Dedifferentiated amniotic fluid mesenchymal stem cell (primary cell): ENCODE data around the gene PKP3.
"Not testable (repeated sequence)": the region's sequence is repeated elsewhere in the genome, so short reads cannot be mapped to it uniquely, and the experiment has no call there.

ENCODE experiments used
- DNase-seq: peaks from one replicate; pipeline ENCODE4 v3.0.0-alpha.2; 2016; ENCODE audit errors: extremely low spot score

The PKP3 gene

DNA sequence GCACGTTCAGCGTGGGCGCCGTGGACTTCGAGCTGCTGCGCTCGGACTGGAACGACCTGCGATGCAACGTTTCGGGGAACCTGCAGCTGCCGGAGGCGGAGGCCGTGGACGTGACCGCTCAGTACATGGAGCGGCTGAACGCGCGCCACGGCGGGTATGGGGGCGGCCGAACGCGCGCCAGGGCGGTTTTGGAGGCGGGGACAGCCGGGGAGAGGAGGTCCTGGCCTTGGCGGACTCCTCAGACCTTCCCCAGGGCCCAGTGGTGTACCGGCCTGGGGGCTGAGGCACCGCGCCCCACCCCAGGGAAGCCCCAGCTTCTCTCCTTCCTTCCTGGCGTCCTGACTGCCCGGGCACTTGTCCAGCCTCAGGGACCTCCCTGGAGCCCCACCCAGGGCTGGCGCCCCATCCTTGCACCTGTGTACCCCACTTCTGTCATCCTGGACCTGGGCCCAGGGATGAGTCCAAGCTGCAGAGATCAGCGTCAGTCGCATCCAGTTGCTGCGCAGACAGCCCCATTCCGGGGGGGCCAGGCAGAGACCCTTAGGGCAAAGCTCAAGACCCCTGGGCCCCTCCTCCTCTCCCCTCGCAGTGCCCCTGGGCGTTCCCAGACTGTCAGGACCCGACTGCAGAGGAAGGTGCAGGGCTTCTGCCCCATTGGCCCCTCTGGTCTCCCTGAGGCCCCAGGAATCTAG, 16.7 kb upstream of the PKP3 start:
- DNase-seq, result no peak

DNA sequence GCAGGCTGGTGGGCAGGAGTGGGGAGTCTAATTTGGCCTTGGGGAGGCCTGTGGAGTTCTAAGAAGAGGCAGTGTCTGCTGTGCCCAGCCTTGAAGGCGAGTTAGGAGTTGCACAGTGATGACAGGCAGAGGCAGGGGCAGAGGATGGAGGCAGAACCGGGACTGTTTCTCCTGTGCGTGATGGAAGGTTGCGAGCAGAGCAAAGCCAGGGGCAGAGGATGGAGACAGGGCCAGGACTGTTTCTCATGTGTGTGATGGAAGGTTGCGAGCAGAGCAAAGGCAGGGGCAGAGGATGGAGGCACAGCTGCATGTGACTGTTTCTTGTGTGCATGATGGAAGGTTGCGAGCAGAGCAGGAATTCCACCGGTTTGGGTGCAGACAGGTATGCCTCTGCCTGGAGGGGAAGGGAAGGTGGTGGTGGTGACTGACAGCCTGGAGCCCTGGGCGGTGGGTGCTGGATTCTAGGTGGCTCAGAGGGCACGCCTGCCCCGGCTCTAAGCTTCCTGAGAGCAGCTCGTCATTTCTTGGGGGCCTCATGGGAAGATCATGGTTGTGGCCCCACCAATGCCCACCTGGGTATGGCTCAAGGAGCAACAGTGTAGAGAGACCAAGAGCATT, 16.0 kb upstream of the PKP3 start:
- no peak for DNase-seq

DNA sequence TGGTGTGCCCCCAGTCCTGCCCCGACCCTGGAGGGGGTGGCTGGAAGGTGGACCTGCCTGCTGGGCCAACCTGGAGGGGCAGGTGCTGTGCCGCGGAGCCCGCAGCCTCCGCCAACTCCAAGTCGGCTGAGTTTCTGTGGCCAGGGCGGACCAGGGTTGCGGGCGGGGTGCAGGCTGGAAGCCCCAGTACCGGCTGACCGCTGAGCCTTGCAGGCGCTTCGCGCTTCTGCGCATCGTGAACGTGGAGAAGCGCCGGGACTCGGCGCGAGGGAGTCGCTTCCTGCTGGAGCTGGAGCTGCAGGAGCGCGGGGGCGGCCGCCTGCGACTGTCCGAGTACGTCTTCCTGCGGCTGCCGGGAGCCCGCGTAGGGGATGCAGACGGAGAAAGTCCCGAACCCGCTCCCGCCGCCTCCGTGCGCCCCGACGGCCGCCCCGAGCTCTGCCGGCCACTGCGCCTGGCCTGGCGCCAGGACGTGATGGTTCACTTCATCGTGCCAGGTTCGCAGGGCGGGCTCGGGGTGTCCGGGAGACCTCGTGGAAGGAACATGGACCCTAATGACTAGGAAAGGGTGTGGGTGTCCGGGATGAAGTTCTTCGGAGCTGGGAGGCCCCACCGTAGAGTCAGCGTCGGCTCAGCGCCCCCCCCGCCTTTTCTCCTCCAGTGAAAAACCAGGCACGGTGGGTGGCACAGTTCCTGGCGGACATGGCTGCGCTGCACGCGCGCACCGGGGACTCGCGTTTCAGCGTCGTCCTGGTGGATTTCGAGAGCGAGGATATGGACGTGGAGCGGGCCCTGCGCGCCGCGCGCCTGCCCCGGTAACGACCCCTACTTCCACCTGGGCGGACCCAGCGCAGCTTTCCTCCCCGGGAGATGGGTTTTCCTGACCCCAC, 14.6 kb upstream of the PKP3 start:
- no peak for DNase-seq

DNA sequence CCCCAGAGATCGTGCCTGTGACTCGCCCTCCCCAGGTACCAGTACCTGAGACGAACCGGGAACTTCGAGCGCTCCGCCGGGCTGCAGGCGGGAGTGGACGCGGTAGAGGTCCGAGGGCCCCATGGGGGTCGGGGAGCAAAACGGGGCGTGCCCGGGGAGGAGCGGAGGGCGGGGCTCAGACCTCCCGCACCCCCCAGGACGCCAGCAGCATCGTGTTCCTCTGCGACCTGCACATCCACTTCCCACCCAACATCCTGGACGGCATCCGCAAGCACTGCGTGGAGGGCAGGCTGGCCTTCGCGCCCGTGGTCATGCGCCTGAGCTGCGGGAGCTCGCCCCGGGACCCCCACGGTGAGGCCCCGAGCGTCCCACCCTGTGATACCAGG, 13.9 kb upstream of the PKP3 start:
- DNase-seq, result no peak

- no peak for DNase-seq
Measured at GRCh38 chr11:380491-380890, 13.5 kb upstream of the PKP3 start.

DNA sequence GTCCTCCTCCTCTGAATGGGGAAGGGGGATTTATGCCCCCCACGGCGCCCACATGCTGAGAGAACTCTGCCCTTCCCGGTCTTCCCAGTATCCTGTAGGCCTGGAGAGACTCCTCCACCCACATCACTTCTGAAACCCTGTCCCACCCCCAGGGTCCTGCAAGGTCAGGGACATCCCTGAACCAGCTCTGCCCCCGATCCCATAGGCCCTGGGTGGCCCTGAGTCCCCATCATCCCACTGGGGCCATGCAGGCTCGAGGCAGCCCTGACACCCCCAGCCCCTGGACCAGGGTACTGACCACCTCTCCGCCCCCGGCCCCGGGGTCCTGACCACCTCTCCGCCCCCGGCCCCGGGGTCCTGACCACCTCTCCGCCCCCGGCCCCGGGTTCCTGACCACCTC, 13.0 kb upstream of the PKP3 start:
- no peak for DNase-seq

DNA sequence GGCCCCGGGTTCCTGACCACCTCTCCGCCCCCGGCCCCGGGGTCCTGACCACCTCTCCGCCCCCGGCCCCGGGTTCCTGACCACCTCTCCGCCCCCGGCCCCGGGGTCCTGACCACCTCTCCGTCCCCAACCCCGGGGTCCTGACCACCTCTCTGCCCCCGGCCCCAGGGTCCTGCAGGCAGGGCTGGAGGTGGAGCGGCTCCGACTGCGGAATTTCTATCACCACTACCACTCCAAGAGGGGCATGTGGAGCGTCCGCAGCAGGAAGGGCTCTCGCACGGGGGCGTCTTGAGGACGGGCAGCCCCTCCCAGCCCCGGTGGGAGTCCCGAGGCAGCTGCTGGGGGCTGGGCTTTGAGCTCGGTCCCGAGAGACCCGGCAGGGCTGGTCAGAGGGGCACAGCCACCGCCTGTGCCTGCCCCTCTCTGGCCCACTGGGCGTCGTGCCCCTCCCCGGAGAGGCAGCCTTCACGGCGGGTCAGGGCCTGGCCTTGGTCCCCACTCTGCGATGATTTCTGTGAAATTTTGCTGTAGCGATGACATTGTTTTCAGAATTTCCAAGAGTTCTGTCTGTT, 12.4 kb upstream of the PKP3 start:
- no peak for DNase-seq

DNA sequence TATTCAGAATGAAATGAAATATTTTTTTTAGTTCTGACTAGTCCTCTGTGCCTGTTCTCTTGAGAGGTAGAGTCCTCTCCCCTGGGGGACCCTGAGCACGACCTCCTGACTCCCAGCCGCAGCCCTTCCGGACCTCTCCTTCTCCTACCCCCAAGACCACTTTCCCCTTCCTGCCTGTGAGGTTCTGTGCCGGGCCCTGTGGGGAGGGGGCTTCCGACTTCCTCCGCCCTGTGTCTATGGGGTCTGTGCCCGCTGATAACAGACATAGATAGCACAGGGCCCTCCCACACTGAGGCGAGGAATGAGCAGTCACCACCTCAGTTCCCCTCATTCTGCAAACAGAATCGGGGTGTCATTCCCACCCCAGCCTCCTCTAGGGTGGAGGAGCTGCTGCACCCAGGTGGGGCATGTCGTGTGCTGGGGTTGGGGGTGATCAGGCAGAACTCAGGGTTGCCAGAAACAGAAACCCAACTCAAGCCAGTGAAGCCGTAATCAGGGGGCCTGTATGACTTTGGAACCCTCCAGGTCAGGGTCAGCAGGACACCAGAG, 11.9 kb upstream of the PKP3 start:
- no peak for DNase-seq

- DNase-seq, result no peak
Measured at GRCh38 chr11:383431-383830, 10.6 kb upstream of the PKP3 start.

GRCh38 chr11:384511-384910, 9.5 kb upstream of the PKP3 start:
- DNase-seq, result no peak

DNA sequence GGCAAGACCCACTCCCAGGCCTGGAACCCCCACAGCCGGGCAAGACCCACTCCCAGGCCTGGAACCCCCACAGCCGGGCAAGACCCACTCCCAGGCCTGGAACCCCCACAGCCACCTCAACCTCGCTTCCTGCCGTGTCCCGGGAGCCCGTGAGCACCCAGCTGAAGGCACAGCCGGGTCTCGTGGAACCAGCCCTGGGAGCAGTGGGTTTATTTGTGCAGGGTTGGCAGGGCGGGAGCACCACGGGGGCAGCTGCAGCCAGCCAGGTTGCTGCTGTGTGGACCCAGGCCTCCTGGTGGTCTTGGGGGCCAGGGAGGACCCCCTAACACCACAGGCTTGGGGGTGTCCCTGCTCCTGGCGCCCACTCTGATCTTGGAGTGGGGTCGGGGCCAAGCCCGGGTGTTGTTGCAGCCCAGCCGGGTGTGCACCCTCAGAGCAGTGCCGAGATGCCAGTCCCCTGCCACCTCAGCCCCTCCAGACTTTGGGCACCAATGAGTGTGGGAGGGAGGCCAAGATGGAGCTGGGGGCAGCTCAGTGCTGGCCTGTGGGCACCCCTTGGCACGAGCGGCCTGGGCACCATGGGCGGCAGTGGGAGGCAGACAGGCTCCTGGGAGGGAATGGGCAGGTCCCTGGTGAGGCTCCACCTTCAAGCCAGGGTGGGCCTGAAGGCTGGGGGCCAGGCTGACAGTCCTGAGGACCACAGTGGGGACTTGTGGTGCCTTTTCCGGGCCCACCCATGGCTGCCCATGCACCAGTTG, 8.2 kb upstream of the PKP3 start:
- DNase-seq, result no peak

DNA sequence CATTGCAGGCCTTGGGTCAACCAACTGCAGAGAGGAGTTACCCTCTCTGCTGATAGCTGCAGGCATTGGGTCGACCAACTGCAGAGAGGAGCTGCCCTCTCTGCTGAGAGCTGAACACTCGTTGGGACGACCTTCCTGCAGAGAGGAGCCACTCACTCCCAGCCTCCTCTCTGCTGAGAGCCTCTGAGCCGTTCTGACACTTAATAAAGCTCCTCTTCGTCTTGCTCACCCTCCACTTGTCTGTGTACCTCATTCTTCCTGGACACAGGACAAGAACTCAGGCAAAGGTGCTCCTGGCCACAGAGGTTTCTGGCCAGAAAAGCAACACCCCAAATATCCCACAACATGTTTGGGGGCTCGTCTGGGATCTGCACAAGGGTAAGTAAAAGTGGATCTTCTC, 7.5 kb upstream of the PKP3 start:
- DNase-seq, result no peak

- no peak for DNase-seq
Measured at GRCh38 chr11:387193-387793, 6.7 kb upstream of the PKP3 start.

GRCh38 chr11:389369-389768, 4.6 kb upstream of the PKP3 start:
- not testable (repeated sequence) for DNase-seq

GRCh38 chr11:390175-390574, 3.8 kb upstream of the PKP3 start:
- no peak for DNase-seq

DNA sequence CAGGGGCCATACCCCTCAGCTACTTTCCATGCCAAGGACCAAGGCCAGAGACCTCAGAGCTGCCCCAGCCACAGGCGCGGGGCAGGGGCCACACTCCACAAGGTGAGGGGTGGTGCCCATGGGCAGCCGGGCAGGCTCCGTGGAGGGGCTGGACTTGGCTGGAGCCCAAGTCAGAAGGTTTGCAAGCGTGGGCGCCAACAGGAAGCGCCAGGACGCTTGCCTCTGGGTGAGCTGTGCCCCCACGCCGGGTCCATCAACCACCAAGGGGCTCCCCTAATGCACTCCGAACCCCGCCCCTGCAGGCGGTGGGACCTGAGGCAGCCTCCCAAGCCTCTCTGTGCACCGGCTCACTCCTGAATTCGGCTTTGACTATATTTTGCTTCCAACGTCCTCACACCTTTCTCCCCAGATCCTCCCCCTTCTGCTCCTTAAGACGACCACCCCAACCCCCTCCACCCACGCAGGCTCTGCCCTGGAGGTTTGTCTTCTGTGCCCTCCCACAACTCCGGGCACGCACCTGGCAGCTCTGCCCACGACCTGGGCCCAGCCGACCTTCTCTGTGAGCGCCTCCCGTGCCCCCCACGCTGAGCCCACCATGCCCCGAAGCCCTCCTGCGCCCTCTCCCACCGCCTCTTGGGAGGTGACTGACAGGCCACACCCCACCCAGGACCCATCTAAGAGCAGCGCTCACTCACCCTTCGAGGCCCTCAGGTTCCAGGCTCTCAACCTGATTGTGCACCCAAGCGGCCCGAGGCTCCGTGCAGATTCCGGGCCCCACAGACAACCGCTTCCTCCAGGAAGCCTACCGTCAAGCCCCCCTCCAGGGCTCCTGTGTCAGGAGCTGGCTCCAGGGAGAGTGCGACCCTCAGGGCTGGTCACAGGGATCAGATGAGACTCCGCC, 2.6 kb upstream of the PKP3 start:
- DNase-seq, result no peak

DNA sequence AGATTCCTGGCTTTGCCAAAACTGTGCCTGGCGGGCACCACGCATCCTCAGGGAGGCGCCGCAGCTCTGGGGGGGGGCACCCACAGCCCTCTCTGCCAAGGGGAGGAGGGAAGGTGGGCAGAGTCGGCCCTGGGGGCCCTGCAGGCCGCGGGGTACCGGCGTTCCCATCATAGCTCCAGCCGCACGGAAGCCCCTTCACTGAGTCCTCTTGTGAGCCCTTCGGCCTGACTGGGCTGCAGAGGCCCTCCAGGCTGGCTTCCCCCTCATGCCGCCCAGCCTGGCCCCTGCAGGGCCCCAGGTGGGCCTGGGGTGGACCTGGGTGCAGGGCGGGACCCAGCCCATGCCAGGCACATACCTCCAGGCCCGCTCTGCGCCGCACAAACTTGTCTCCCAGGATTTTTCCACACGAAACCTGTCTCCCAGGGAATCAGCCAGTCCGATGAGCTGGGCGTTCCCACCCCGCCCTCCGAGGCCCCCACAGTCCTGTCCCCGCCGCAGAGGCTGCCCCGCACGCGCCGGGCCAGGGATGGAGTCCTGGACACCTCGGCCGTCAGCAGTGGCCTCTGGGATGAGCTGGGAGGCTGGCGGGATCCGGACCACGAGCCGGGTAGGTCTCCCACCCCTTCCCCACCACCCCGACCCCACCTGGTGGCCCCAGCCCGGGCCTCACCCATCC, 1.8 kb upstream of the PKP3 start:
- DNase-seq, result no peak

GRCh38 chr11:393219-394033, 583 bp upstream of the PKP3 start:
- DNase-seq, result peak; percentile 65
